ENCODE results near the gene NRXN3. TPM values are rescaled to one million over a fixed set of nuclear protein-coding genes. Genes with fewer than 3 reads are reported as not detected.

NRXN3 gene
- total and polyA plus RNA-seq, 5 donors from 2014 or later, result not detected

DNA sequence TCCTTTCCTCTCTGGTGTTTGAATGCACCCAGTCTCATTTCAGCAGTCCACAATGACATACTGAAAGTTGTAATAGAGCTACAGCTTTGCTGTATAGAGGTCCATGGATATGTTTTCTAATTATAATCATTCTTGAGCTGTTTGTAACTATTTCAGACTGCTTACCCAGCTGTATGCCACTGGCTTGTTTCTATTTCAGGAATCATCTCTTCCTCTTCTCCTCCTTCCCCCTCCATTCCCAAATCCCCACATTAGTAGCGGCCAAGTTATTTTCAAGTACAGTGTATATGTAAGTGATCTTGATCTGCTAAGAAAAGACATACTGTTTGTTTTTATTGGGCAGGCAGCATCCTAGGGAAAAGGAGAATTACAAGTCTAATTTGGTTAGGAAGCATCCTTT is 1266.2 kb downstream of the NRXN3 start:
- H3K27ac ChIP-seq (ENCODE audit: insufficient read depth, low read length, poor library complexity, severe bottlenecking), result no peak overlapping the region
- Mint-ChIP-seq H3K36me3 (no peaks in the 10 kb centered on the region), H3K9me3 (peaks cover 0 to 3% (median 0%) of the 10 kb centered on the region in 7 donors), H3K27me3 (no peaks in the 10 kb centered on the region), H3K4me1 (no peaks in the 10 kb centered on the region), H3K4me3 (no peak overlapping the region), H3K27ac (no peak overlapping the region)
- H3K27me3 ChIP-seq (ENCODE audit: control insufficient read depth, insufficient read depth, low read length), result no peaks in the 10 kb centered on the region
- DNase-seq (no peak), ATAC-seq (ENCODE audit: low read depth in 2 of 2) (no peak)
- H3K36me3 ChIP-seq (ENCODE audit: control insufficient read depth, insufficient read depth, low read length), result no peaks in the 10 kb centered on the region
- H3K4me3 ChIP-seq (ENCODE audit: low read depth, low read length), result no peak overlapping the region
- no peaks in the 10 kb centered on the region for H3K4me1 ChIP-seq (ENCODE audit: control insufficient read depth, insufficient read depth, low read length, poor library complexity, severe bottlenecking)
- H3K9me3 ChIP-seq (ENCODE audit: control insufficient read depth in 2 of 2, low read length in 2 of 2), result no peaks in the 10 kb centered on the region

DNA sequence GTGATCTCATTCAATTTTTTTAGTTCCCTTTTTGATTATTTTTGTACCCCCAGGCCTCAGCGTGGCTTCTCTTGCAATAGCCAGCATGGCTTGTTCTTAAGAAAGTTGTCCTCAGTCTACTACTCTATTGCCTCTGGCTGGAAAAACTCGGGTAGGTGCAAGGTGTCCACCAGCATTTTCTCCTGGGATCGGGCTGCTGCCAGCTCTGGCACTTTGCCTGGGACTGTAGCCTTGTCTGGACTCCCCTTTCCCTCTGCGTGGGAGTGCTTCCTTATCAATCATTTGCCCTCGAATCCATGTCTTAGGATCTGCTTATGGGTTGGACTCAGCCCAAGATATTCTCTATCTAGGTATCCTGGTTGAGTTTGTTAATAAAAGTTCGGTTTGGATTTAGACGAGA is 1267.8 kb downstream of the NRXN3 start:
- H3K27me3 Mint-ChIP-seq, result no peaks in the 10 kb centered on the region
- no peak for DNase-seq
- no peaks in the 10 kb centered on the region for H3K4me1 Mint-ChIP-seq
- H3K27ac ChIP-seq (ENCODE audit: insufficient read depth, low read length, poor library complexity, severe bottlenecking), result no peak overlapping the region
- no peak overlapping the region for H3K4me3 Mint-ChIP-seq
- no peaks in the 10 kb centered on the region for H3K4me1 ChIP-seq (ENCODE audit: control insufficient read depth, insufficient read depth, low read length, poor library complexity, severe bottlenecking)
- H3K9me3 ChIP-seq (ENCODE audit: control insufficient read depth in 2 of 2, low read length in 2 of 2), result no peaks in the 10 kb centered on the region
- H3K9me3 Mint-ChIP-seq, result peaks cover 0 to 6% (median 0%) of the 10 kb centered on the region in 7 donors
- no peak overlapping the region for H3K4me3 ChIP-seq (ENCODE audit: low read depth, low read length)
- no peaks in the 10 kb centered on the region for H3K27me3 ChIP-seq (ENCODE audit: control insufficient read depth, insufficient read depth, low read length)
- no peaks in the 10 kb centered on the region for H3K36me3 ChIP-seq (ENCODE audit: control insufficient read depth, insufficient read depth, low read length)
- H3K36me3 Mint-ChIP-seq, result no peaks in the 10 kb centered on the region
- no peak overlapping the region for H3K27ac Mint-ChIP-seq
- ATAC-seq (ENCODE audit: low read depth in 2 of 2), result no peak

GRCh38 chr14:79438696-79439342 is 1268.6 kb downstream of the NRXN3 start:
- peaks cover 0 to 6% (median 0%) of the 10 kb centered on the region in 7 donors for H3K9me3 Mint-ChIP-seq
- no peaks in the 10 kb centered on the region for H3K36me3 Mint-ChIP-seq
- Histone ChIP-seq H3K4me3 (ENCODE audit: low read depth, low read length) (no peak overlapping the region), H3K36me3 (ENCODE audit: control insufficient read depth, insufficient read depth, low read length) (no peaks in the 10 kb centered on the region), H3K27ac (ENCODE audit: insufficient read depth, low read length, poor library complexity, severe bottlenecking) (no peak overlapping the region), H3K9me3 (ENCODE audit: control insufficient read depth in 2 of 2, low read length in 2 of 2) (no peaks in the 10 kb centered on the region), H3K27me3 (ENCODE audit: control insufficient read depth, insufficient read depth, low read length) (no peaks in the 10 kb centered on the region), H3K4me1 (ENCODE audit: control insufficient read depth, insufficient read depth, low read length, poor library complexity, severe bottlenecking) (no peaks in the 10 kb centered on the region)
- H3K27ac Mint-ChIP-seq, result no peak overlapping the region
- H3K4me1 Mint-ChIP-seq, result no peaks in the 10 kb centered on the region
- no peaks in the 10 kb centered on the region for H3K27me3 Mint-ChIP-seq
- ATAC-seq (ENCODE audit: low read depth in 2 of 2), result no peak
- no peak for DNase-seq
- H3K4me3 Mint-ChIP-seq, result no peak overlapping the region

DNA sequence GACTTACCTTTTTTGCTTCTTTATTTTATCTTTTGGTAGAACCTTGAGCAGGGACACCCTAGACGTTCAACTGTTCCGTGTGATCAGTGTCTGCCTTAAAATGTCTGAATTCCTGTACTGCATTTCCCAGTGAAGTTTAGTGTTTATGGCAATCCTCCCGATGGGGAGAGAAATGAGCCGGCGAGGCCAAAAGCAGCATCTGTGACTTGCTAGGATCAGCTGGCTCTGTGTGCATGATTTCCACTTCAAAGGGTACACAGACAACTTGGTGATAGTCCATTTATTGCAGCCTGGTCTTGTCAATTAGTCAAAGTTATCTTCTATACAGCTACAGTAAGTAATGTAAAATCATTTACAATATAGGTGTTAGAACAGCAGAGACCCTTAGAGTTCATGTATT is 1272.6 kb downstream of the NRXN3 start:
- Mint-ChIP-seq H3K9me3 (peaks cover 0 to 3% (median 0%) of the 10 kb centered on the region in 7 donors), H3K4me1 (no peaks in the 10 kb centered on the region), H3K4me3 (no peak overlapping the region), H3K27me3 (no peaks in the 10 kb centered on the region), H3K27ac (no peak overlapping the region), H3K36me3 (no peaks in the 10 kb centered on the region)
- Histone ChIP-seq H3K4me3 (ENCODE audit: low read depth, low read length) (no peak overlapping the region), H3K27me3 (ENCODE audit: control insufficient read depth, insufficient read depth, low read length) (no peaks in the 10 kb centered on the region), H3K27ac (ENCODE audit: insufficient read depth, low read length, poor library complexity, severe bottlenecking) (no peak overlapping the region), H3K36me3 (ENCODE audit: control insufficient read depth, insufficient read depth, low read length) (no peaks in the 10 kb centered on the region), H3K4me1 (ENCODE audit: control insufficient read depth, insufficient read depth, low read length, poor library complexity, severe bottlenecking) (no peaks in the 10 kb centered on the region), H3K9me3 (ENCODE audit: control insufficient read depth in 2 of 2, low read length in 2 of 2) (no peaks in the 10 kb centered on the region)
- DNase-seq (no peak), ATAC-seq (ENCODE audit: low read depth in 2 of 2) (no peak)

- no peak overlapping the region for H3K4me3 ChIP-seq (ENCODE audit: low read depth, low read length)
- H3K36me3 ChIP-seq (ENCODE audit: control insufficient read depth, insufficient read depth, low read length), result no peaks in the 10 kb centered on the region
- no peaks in the 10 kb centered on the region for H3K4me1 ChIP-seq (ENCODE audit: control insufficient read depth, insufficient read depth, low read length, poor library complexity, severe bottlenecking)
- no peaks in the 10 kb centered on the region for H3K9me3 ChIP-seq (ENCODE audit: control insufficient read depth in 2 of 2, low read length in 2 of 2)
- Mint-ChIP-seq H3K27me3 (no peaks in the 10 kb centered on the region), H3K27ac (no peak overlapping the region), H3K36me3 (no peaks in the 10 kb centered on the region), H3K4me3 (no peak overlapping the region), H3K4me1 (no peaks in the 10 kb centered on the region), H3K9me3 (peaks cover 0 to 3% (median 2%) of the 10 kb centered on the region in 7 donors)
- no peaks in the 10 kb centered on the region for H3K27me3 ChIP-seq (ENCODE audit: control insufficient read depth, insufficient read depth, low read length)
- no peak overlapping the region for H3K27ac ChIP-seq (ENCODE audit: insufficient read depth, low read length, poor library complexity, severe bottlenecking)
- ATAC-seq (ENCODE audit: low read depth in 2 of 2) (no peak), DNase-seq (no peak)
Observed at GRCh38 chr14:79443602-79444001, 1273.4 kb downstream of the NRXN3 start.

- Mint-ChIP-seq H3K27me3 (no peaks in the 10 kb centered on the region), H3K9me3 (peaks cover 0 to 10% (median 3%) of the 10 kb centered on the region in 7 donors), H3K4me1 (no peaks in the 10 kb centered on the region), H3K4me3 (no peak overlapping the region), H3K27ac (no peak overlapping the region), H3K36me3 (no peaks in the 10 kb centered on the region)
- DNase-seq (no peak), ATAC-seq (ENCODE audit: low read depth in 2 of 2) (no peak)
- Histone ChIP-seq H3K4me3 (ENCODE audit: low read depth, low read length) (no peak overlapping the region), H3K27ac (ENCODE audit: insufficient read depth, low read length, poor library complexity, severe bottlenecking) (no peak overlapping the region), H3K36me3 (ENCODE audit: control insufficient read depth, insufficient read depth, low read length) (no peaks in the 10 kb centered on the region), H3K27me3 (ENCODE audit: control insufficient read depth, insufficient read depth, low read length) (no peaks in the 10 kb centered on the region), H3K9me3 (ENCODE audit: control insufficient read depth in 2 of 2, low read length in 2 of 2) (no peaks in the 10 kb centered on the region), H3K4me1 (ENCODE audit: control insufficient read depth, insufficient read depth, low read length, poor library complexity, severe bottlenecking) (no peaks in the 10 kb centered on the region)
Observed at GRCh38 chr14:79448960-79449359, 1278.8 kb downstream of the NRXN3 start.

GRCh38 chr14:79451601-79452000 is 1281.4 kb downstream of the NRXN3 start:
- Mint-ChIP-seq H3K9me3 (peaks cover 0 to 7% (median 3%) of the 10 kb centered on the region in 7 donors), H3K4me1 (no peaks in the 10 kb centered on the region), H3K36me3 (no peaks in the 10 kb centered on the region)

GRCh38 chr14:79453276-79453675 is 1283.1 kb downstream of the NRXN3 start:
- Histone ChIP-seq H3K36me3 (ENCODE audit: control insufficient read depth, insufficient read depth, low read length) (no peaks in the 10 kb centered on the region), H3K4me3 (ENCODE audit: low read depth, low read length) (no peak overlapping the region), H3K9me3 (ENCODE audit: control insufficient read depth in 2 of 2, low read length in 2 of 2) (no peaks in the 10 kb centered on the region), H3K4me1 (ENCODE audit: control insufficient read depth, insufficient read depth, low read length, poor library complexity, severe bottlenecking) (no peaks in the 10 kb centered on the region), H3K27ac (ENCODE audit: insufficient read depth, low read length, poor library complexity, severe bottlenecking) (no peak overlapping the region), H3K27me3 (ENCODE audit: control insufficient read depth, insufficient read depth, low read length) (no peaks in the 10 kb centered on the region)
- H3K27ac Mint-ChIP-seq, result no peak overlapping the region
- peaks cover 0 to 7% (median 3%) of the 10 kb centered on the region in 7 donors for H3K9me3 Mint-ChIP-seq
- DNase-seq (no peak), ATAC-seq (ENCODE audit: low read depth in 2 of 2) (no peak)
- no peaks in the 10 kb centered on the region for H3K36me3 Mint-ChIP-seq
- H3K4me1 Mint-ChIP-seq, result no peaks in the 10 kb centered on the region
- no peak overlapping the region for H3K4me3 Mint-ChIP-seq
- no peaks in the 10 kb centered on the region for H3K27me3 Mint-ChIP-seq

More at GRCh38 chr14:79451601-79452000, 1281.4 kb downstream of the NRXN3 start:
- ATAC-seq (ENCODE audit: low read depth in 2 of 2), result no peak
- Mint-ChIP-seq H3K4me3 (no peak overlapping the region), H3K27me3 (no peaks in the 10 kb centered on the region), H3K27ac (no peak overlapping the region)
- Histone ChIP-seq H3K4me3 (ENCODE audit: low read depth, low read length) (no peak overlapping the region), H3K27me3 (ENCODE audit: control insufficient read depth, insufficient read depth, low read length) (no peaks in the 10 kb centered on the region), H3K4me1 (ENCODE audit: control insufficient read depth, insufficient read depth, low read length, poor library complexity, severe bottlenecking) (no peaks in the 10 kb centered on the region), H3K27ac (ENCODE audit: insufficient read depth, low read length, poor library complexity, severe bottlenecking) (no peak overlapping the region), H3K9me3 (ENCODE audit: control insufficient read depth in 2 of 2, low read length in 2 of 2) (no peaks in the 10 kb centered on the region), H3K36me3 (ENCODE audit: control insufficient read depth, insufficient read depth, low read length) (no peaks in the 10 kb centered on the region)
- DNase-seq, result no peak

All from CD4-positive, CD25-positive, alpha-beta regulatory T cell (primary cell).